ENCODE measurements around the gene RUVBL1.

The RUVBL1 gene

GRCh38 chr3:128066114-128066513 is 57.5 kb downstream of the RUVBL1 start:
- no peak for DNase-seq

- DNase-seq: no peak
Observed at GRCh38 chr3:128064962-128065361, 58.6 kb downstream of the RUVBL1 start.

- no peak for DNase-seq
Observed at GRCh38 chr3:128063865-128064264, 59.7 kb downstream of the RUVBL1 start.

GRCh38 chr3:128062033-128062745 is 61.4 kb downstream of the RUVBL1 start:
- DNase-seq: no peak

GRCh38 chr3:128060473-128061381 is 62.9 kb downstream of the RUVBL1 start:
- DNase-seq: no peak

GRCh38 chr3:128056258-128056657 is 67.4 kb downstream of the RUVBL1 start:
- DNase-seq: no peak

- no peak for DNase-seq
Observed at GRCh38 chr3:128054367-128054766, 69.2 kb downstream of the RUVBL1 start.

- DNase-seq: no peak
Observed at GRCh38 chr3:128053614-128054013, 70.0 kb downstream of the RUVBL1 start.

GRCh38 chr3:128052595-128053351 is 70.8 kb downstream of the RUVBL1 start:
- no peak for DNase-seq

GRCh38 chr3:128051837-128052594 is 71.6 kb downstream of the RUVBL1 start, which contains the start of gene SEC61A1:
TSS of gene SEC61A1 (plus strand) at chr3:128052437. CDS start at chr3:128052553, 116 bp downstream.
- peak; percentile 96 for DNase-seq

- DNase-seq: no peak
Observed at GRCh38 chr3:128051459-128051836, 72.2 kb downstream of the RUVBL1 start.

- no peak for DNase-seq
Observed at GRCh38 chr3:128050597-128050996, 73.0 kb downstream of the RUVBL1 start.

GRCh38 chr3:128041344-128041743 is 82.3 kb downstream of the RUVBL1 start:
- DNase-seq: no peak

- no peak for DNase-seq
Observed at GRCh38 chr3:128040660-128041059, 83.0 kb downstream of the RUVBL1 start.

- no peak for DNase-seq
Observed at GRCh38 chr3:128040041-128040440, 83.6 kb downstream of the RUVBL1 start.

GRCh38 chr3:128036119-128036518 is 87.5 kb downstream of the RUVBL1 start:
- no peak for DNase-seq

GRCh38 chr3:128033102-128033501 is 90.5 kb downstream of the RUVBL1 start:
- DNase-seq: no peak
